Esophagus muscularis mucosa (tissue), 3 donors: ENCODE results near the gene BRD2.

Experiments used
- CTCF ChIP-seq, 3 experiments: fragments of 200-600 bp in 2 of 3; fragments of 450-650 bp in 1 of 3; sonication (generic) in 2 of 3; IDR thresholded peaks; one replicate each; pipeline ENCODE4 v1.5.1; 2017 to 2019; ENCODE audit warnings: antibody characterized with exemption in 3 of 3, mild to moderate bottlenecking in 2 of 3, moderate library complexity in 1 of 3
- POLR2A ChIP-seq: fragments of 450-650 bp; IDR thresholded peaks from one replicate; pipeline ENCODE4 v1.6.1; 2017; ENCODE audit warnings: antibody characterized with exemption, moderate library complexity, mild to moderate bottlenecking, low read depth

DNA sequence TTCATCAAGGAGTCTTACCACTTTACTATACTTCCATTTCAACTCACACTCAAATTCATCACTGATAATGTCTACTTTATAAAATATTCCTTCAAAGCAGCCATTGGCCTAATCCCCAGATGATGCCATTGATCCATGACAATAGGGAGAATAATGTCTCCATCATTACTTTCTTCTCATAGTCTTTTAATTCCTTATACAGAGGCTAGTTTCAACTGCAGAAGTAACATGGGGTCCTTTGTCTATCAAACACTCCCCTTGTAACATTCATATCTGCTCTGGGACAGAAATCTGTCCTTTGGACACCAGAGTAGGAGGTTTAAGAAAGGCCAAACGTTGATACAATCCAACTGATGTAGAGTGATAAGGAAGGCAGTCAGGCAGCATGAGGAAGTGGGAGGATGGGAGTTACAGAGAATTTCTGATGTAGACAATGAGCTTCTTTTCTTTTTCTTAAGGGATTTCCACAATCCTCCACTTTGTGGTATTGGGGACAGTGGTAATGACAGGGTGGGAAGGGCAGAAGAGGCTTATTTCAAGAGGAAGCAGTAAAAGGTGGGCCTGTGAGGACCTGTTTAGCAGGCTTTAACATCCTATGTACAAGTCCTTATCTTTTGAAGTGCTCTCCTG lies 59.9 kb downstream of the BRD2 start:
- TF ChIP-seq CTCF (IDR thresholded peaks at IDR 0.05) (no peak), POLR2A (no peak)
